Activated CD4-positive, alpha-beta T cell treated with anti-CD3 and anti-CD28 coated beads, Interleukin-2, Interleukin-4, amounts not matched to agents 100 ng/mL and 50 ng/mL, durations not matched to agents 16 hours and 8 hours (primary cell): ENCODE data around the gene C2CD2.

ENCODE experiments used
- DNase-seq: peaks from one replicate; pipeline ENCODE4 v3.0.0-alpha.2; 2020; ENCODE audit warnings: low spot score

C2CD2 gene

DNA sequence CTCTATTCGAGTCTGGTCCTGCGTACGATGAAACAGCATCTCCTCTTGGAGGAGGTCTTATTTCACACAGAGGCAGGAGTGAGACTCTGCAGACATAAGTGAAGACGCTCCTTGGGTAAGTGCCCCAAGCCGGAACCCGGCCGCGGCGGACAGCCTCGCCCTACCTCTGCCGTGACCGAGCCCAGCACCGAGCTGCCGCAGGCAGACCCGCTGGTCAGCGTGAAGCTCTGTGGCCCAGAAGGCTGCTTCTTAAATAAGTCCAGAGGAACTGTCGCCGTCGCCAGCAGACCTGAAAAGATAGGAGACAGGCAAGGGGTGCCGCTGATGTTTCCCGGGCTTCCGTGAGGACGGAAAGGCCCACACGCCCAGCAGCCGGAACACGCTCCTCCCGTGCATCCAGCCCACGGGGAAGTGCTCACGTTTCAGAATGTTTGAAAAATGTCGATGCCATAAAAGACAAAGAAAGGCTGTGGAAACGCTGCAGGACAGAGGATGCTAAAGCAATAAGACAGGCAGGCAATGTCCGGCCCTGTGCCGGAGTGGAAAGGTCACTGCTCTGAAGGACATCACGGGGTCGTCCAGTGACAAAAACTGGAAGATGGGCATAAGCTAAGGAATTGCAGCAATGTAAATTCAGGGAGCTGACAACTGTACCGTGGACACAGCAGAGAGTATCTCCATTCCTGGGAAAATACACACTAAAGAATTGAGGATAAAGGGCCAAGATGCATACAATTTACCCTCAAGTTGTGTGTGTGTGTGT is 46.1 kb downstream of the C2CD2 start:
- no peak for DNase-seq

DNA sequence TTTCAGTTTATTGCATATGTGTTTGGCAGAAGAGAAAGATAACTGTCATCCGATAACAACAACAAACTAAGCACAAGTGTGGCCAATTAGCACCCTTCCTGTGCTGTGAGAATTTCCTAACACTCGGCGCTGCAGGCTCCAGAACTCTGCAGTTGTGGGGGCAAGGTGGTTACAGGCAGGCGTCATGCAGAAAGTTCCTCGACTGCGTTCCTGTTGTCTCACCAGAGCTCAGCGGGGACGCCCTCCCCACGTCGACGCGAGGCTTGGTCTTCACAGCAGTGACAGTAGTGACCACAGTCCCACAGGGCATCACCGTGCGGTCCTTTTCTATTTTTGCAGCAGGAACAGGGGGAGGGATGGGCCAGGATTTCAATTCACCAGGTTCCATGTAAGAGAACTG is 47.0 kb downstream of the C2CD2 start:
- DNase-seq = no peak

DNA sequence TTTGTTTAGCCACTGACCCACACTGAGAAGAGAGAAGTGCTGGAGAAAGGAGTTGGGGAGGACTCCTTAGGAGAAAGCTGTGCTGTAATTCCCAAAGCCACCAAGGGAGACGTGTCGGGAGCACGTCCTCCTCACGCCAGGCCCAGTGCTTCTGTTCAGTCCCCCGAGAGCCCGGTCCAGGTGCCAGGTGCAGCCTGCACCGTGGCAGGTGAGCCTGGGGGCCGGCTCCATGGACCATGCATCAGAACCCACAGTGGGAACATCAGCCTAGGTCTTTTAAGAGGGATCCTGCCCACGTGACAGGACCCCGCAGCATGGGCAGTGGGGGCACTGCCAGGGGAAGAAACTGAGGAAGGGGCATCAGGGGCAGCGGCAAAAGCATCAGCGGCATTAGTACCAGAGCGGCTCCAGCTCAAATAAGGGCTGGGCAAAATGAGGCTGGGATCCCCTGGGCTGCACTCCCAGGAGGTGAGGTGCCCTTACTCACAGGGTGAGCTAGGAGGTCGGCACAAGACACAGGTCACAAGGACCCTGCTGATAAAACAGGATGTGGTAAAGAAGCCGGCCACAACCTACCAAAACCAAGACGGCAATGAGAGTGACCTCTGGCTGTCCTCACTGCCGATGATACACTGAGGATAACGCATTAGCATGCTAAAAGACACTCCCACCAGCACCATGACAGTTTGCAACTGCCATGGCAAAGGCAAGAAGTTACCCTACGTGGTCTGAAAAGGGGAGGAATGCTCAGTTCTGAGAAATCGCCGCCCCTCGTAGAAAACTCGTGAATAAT is 50.1 kb downstream of the C2CD2 start:
- DNase-seq = no peak

DNA sequence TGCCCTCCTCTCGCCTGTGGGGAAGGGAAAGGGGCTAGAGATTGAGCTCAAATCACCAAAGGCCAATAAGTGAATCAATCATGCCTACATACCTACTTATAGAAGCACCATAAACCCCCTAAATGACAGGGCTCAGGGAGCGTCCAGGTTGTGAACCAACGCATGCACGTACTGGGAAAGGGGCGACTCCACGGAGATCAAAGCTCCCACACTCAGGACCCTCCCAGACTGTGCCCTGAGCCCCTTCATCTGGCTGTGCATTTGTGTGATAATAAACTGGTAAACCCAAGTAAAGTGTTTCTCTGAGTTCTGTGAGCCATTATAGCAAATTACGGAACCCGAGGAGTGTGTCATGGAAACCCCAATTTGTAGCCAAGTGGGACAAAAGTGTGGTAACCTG is 50.9 kb downstream of the C2CD2 start:
- DNase-seq = no peak

DNA sequence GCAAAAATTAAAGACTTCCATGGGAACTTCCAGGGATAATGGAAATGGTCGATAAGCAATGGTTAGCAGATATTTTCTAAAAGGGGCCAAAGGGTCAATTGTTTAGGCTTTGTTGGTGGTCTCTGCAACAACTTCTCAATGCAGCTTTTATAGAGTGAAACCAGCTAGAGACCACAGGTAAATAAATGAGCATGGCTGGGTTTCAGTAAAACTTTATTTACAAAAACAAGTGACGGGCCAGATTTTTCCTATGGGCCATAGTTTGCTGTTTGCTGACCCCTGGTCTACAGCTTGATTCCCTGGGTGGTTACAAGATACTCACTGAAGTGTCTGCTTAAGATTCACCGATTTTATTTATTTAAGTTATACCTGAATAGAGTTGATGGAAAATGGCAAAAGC is 52.0 kb downstream of the C2CD2 start:
- DNase-seq = no peak

DNA sequence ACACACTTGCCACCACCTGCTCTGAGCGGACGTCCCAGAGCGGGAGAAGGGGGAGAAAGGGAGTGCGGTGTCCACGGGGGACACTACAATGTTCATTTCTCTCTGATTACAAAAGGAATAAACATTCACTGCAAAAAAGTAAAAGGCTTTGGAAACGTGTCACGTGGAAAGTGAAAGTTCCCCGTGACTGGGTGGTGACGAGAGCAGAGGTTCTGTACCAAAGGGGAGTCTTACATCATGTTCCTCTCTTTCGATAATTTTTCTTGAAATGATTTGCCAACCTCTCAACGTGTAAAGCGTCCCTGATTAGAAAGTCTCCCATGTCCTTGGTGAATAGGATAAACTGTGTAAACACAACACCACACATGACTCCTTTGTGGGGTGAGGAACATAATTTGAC is 52.7 kb downstream of the C2CD2 start:
- DNase-seq = peak; percentile 61

DNA sequence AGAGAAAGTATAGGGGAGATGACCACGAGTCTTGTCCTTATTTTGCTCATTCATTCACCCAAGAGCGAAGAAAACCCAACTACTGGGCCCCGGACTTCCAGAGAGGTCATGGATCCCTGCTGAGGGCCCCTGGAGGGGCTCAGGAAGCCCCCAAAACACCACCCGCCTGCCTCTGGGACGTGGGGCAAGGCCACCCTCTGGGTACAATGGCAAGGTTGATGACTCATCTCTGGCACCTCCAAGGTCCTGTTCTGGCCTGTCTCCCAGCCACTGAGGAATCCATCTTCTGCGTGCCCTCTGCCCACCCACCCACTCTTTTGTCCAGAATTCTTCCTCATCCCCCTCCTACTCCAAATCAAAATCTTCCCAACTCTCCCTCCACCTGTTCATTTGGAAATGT is 53.4 kb downstream of the C2CD2 start:
- no peak for DNase-seq

DNA sequence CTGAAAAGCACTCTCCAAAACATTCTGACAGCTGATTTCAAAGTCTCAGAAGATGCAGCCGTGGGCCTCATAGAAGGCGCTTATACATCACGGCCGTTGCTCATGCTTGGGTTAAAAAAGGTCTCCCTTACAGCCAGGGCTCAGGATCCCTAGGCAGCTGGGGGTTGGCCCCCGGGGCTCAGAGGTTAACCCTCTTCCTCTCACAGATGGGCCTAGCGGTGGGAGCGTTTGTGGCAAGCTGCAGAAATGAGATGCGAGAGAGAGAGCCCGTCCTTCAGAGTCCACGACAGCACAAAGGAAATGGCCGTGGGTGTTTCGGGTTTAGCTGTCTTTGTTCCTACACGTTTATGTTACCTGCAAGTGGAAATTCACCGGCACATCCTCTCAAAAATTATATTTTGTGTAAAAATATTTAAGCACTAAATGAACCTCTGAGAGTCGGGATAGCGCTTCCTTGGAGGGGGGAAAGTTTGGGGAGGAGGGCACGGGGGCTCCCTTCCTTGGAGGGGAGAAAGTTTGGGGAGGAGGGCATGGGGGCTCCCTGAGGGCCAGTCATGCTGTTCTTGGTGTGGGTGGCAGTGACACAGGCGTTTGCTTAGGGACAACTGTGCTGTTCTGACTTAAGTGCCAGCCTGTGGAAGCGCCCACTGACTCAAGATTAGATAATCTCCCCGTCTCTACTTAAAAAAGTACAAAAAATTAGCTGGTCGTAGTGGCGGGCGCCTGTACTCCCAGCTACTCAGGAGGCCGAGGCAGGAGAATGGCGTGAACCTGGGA is 54.2 kb downstream of the C2CD2 start:
- DNase-seq = peak; percentile 60

DNA sequence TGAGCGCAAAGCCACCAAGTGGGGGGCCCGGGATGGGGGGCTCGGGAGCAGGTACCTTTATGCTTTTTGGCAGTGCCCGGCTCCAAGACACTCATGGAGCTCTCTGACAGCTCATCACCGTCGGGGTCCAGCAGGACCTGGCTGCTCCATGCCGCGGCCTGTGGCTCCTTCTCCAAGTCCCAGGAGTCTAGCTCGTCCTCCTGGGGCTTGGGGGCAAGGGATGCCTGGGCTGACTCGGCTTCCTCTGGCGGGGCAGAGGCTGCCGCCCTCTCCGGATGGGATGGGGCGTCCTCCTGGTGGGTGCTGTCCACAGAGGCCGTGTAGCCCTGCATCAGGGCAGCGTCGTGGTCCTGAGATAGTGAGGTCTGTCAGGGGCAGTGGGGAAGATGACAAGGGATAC is 54.8 kb downstream of the C2CD2 start:
- DNase-seq = no peak

DNA sequence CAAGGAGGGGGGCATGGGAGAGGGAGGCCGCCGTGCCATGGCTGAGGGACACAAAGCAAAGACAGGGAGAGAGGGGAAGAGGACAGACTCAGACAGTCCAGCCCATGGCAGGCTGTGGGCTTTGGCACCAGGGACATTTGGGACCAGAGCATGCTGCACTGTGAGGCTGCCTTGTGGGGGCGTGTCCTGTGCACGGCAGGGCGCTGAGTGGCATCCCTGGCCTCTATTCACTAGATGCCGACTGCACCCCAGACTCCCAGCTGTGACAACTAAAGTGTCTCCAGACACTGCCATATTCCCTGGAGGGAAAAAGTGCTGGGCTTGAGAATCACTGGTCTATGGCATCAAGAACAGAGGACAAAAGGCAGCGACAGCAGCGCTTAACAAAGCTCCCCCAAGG is 56.1 kb downstream of the C2CD2 start:
- no peak for DNase-seq

DNA sequence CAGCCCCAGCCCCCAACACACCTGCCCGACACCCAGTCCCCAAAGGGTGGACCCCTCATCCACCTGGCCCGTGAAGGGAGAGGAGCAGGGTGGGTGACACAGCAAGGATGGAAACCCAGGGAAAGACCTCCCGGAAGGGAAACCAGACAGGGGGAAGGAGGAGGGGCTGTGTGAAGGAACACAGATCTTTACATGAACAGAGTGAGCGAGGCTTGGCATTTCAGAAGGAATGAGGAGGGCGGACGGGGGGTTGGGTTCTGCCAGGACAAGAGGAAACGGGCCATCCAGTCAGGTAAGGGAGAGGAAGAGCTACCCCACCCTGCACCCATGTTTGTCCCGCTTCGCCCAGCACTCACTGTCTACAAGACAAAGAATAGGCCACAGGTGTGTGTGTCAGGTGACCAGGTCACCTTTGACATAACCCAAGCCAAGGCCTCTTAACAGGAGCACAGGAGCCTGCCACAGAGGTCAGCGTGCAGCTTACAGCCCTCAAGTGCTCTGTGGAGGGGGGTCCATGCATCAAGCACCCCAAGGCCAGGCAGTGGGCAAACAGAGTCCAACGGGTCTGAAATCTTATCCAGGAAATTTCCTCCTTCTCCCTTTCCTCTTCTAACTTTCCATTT is 56.7 kb downstream of the C2CD2 start:
- DNase-seq = no peak

DNA sequence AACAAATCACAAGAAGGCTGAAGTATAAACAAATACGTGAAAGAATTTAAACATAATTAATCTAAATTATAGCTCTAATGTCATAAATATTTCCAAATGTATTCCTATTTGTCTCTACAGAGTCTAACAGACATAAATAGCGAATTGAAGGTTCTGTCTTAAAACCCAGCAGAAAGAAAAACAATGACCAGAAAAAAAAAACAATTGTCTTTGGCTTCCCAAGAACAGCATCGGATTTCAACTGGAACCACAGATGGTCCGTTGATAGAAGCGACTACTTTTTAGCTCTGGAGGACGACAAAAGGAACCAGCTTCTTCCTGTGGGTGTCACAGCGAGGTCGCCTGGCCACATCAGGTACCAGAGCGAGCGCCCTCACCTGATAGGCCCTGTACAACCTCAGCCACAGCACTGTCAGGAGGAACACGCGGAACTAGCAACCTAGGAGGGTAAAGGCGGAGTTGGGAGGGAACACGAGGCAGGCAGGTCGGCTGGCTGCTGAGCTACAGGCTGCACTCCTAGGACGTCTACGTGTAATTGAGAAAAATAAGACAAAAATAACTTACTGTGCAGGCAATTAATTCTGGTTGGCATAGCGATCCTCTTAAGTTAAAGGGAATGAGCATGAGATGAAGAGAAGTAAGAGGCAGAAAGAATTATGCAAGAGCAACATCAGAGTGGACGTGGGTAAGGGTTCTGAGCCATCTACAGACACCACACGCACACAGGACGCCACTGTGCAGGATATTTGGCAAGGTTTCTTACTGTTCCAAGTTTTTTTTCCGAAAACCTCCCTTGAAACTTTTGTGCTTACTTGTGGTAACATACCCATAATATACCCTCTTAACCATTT is 58.0 kb downstream of the C2CD2 start:
- no peak for DNase-seq

DNA sequence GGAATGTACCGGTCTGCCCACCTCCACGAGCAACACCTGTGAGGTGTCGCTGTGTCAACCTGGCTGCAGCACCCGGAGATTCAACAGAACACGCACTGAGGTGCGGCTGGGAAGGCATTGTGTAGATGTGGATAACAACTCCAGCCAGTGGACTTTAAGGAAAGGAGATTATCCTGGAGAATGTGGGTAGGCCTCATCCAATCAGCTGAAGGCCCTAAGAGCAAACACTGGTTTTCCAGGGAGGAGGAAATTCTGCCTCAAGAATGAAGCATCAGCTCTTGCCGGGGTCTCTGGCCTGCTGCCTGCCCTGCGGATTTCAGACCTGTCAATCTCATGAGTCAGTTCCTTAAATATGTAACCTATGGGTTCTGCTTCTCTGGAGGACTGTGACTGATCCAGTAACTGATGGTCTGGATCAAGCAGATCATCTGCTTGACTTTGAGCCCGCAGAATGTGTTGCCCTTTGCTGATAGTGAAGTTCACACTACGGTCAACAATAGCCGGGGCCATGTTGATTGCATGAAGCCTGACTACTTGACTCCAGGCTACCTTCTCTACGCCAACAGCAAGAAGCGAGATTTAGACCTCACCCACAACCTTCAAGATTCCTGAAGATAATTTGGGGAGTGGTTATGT is 58.8 kb downstream of the C2CD2 start:
- no peak for DNase-seq

DNA sequence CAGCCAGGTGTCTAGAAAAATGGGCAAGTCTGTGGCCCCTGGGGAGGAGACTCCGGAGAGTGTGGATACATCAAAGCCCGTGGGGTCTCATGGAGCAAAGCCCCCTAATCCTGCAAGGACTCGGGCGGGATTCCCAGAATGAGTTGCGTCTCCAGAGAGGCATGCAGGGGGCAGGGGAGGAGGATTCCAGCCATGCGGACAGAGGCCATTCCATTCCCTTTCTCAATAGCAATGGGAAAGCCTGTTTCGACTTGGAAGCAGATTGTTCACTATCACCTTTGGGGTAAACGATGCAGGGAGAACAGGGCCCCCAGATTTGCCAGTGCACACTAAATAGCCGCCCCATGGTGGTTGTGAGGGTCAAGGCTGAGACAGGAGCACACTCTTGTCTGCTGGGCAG is 59.3 kb downstream of the C2CD2 start:
- no peak for DNase-seq

DNA sequence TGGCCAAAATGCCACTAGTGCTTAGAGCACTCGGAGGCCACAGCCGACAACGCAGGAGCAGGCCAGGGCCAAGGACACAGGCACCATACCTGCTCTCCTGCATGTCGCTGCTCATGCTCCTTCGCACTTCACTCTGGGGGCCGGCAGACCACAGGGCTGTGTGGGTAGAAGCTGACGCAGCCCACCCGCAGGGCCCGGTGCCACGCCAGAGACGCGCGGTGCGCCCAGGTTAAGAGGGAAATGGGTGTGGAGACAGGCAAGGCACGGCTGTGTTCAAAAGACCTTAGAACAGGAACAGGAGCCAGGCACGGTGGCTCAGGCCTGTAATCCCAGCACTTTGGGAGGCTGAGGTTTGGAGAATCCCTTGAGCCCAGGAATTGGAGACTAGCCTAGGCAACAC is 61.1 kb downstream of the C2CD2 start:
- DNase-seq = no peak

DNA sequence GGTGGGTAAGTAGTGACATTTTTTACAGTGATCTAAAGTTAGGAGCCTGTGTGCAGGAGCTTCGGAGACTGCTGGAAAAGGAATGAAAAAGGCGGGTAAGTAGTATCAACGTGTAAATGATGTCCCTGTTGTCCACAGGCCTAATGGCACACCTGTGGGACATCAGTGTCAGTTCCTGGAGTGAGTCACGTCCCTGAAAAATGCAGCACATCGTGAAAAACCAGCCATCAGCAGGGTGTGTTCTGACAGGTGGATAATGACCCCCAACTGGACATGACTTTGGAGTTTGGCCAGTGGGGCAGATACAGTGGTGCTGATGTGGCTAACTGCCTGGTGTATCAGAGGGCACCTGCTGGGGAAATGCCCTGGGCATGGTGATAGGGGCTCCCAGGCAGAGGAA is 62.7 kb downstream of the C2CD2 start:
- no peak for DNase-seq

DNA sequence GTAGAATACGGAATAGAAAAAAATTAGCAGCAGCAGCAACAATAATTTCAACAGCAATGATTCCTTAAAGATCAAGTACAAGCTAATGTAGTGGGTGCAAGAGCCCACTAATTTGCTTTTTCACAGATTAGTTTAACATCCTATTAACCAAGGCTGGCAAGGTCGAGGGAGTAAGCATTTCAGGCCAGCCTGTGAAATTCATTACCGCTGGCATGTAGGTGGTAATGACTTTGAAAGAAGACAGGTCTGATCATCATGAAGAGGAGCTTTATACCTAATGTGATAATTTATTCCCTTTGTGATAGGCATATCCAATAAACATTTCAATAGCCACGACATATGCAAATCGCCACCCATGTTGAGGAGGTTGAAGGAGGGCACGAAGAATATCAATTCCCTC is 63.5 kb downstream of the C2CD2 start:
- DNase-seq = no peak

DNA sequence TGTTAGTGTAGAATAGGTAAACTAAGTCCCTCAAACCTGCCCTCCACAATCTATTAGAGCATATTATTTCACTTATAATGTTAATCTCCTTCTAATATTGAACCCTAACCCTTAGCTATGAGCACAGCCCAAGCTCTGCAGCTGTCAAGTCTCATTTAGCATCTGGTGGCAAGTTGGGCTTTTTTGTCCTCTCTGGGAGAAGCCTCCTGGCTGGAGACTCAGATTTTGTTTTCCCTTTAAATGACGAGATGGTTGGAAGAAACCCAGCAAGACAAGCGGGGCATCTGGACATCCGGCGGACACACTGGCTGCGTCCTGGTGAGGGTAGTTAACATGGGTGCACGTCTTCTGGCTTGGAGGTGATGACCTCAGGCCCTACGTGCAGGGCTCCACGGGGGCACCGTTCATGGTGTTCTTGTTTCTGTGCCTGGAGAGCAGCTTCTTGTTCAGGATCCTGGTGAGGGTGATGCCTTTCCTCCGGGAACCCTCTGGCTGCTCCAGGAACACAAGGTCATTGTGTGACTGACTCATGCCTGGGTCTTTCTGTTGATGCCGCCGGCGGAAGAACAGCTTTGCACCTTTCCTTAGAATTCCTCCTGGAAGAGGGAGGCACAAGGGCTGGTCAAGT is 65.0 kb downstream of the C2CD2 start:
- DNase-seq = no peak

DNA sequence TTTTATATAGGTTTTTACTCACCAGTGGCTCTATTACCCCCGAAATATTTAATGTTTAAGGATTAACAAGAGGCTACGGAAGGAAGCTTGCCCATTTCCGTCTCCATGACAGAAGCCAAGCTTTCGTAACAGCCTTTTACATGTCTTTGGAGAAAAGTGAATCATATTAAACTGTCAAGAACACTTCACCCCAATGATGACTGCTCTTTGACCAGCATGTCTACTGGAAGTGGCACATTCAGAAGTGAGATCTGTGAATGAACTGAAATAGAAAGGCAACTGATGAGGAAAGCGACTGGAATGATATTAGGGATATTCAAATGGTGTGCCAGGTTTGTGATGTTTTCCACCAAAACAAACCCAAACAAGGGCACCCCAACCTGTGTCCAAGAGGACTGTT is 66.2 kb downstream of the C2CD2 start:
- DNase-seq = no peak

DNA sequence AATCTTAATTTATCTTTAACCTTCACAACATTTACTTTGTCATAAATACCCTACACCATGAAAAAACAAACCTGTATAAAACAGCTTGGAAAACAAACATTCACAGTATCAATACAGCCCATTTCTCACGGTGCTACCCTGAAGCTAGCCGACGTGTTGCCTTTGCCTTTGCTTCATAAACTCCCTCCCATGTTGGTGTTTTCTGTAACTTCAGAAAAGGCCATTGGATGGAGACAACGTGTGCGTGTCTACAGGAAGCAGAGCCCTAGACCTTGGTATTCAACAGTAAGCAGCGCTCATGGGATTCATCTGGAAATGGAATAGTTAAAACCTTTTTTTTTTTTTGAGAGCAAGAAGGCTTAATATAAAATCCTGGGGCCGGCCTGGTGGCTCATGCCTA is 67.5 kb downstream of the C2CD2 start:
- DNase-seq = no peak
